Colonic mucosa (tissue), 4 donors: ENCODE data around the gene BTBD2. TPM values are rescaled to one million over a fixed set of nuclear protein-coding genes. Genes with fewer than 3 reads are reported as not detected.

Experiments used
- DNase-seq: peaks from one replicate; pipeline ENCODE4 v3.0.0-alpha.2; 2020
- H3K27ac ChIP-seq: fragments of 200-600 bp; one replicate; pipeline ENCODE4 v1.8.0; 2021
- H3K27me3 ChIP-seq: fragments of 200-600 bp; one replicate; pipeline ENCODE4 v1.8.0; 2021
- H3K36me3 ChIP-seq: fragments of 200-600 bp; one replicate; pipeline ENCODE4 v1.8.0; 2021
- H3K4me1 ChIP-seq: fragments of 200-600 bp; one replicate; pipeline ENCODE4 v1.8.0; 2021; ENCODE audit warnings: mild to moderate bottlenecking
- H3K4me3 ChIP-seq: fragments of 200-600 bp; one replicate; pipeline ENCODE4 v1.8.0; 2021
- H3K9ac ChIP-seq, 2 donors: one replicate each; pipeline ENCODE4 v1.7.0; 2013; ENCODE audit warnings: control low read depth in 2 of 2, low read depth in 2 of 2, low read length in 2 of 2
- H3K9me3 ChIP-seq: fragments of 200-600 bp; one replicate; pipeline ENCODE4 v1.8.0; 2021
- CTCF ChIP-seq: fragments of 200-600 bp; IDR thresholded peaks from one replicate; pipeline ENCODE4 v1.8.0; 2022; ENCODE audit warnings: antibody characterized with exemption, mild to moderate bottlenecking
- intact Hi-C: fragments of 100-400 bp; cut with DNase I; formaldehyde crosslinking; loops from one replicate; pipeline ENCODE4 v1.14.1; 2022
- total RNA-seq, 2 donors: library from RNA; stranded (reverse); fragmentation: NEBNext Ultra II Directional in 1 of 2; extraction: Animal tissue kit (Norgen Biotek cat#: 25700) in 1 of 2; gene quantifications; one replicate each; pipeline ENCODE4 v1.2.1, GENCODE V29; 2021
- donor health status: healthy.
- donor health status: DM: no; HTN: no; CAD: no.
- donor health status: DM: no; HTN: no; CAD: no.

The BTBD2 gene
- total RNA-seq, 2 donors from 2014 or later = 74.5 to 81.5 TPM

DNA sequence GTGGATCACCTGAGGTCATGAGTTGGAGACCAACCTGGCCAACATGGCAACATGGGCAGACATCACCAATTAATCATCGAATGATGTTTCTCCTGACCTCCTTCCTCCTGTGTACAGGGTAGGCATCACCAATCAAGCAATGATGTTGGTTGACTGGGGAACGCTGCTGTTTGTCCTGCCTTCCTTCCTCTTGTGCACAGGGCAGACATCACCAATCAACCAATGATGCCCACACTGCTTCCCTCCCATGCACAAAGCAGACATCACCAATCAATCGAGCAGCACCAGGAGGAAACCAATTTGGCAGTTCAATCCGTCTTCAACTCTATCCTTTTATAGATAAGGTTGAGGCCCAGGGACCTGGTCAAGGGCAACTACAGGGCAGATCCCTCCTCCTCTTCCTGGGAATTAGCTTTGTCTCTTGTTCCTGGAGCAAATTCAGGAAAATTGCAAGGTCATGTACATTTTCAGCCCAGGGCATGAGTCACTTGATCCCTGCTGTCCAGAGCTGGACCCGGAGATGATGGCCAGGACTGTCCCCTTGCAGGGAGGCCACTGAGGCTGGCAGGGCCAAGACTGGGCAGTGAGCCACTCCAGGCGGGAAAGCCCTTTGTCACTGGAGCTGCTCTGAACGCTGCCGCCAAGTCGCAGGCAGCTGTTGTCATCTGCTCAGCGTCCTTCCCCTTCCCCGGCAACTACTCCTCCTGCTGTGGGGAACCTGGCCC is 79.9 kb downstream of the BTBD2 start:
- no peak for TF ChIP-seq CTCF
- Histone ChIP-seq H3K4me1 (peaks cover 4% of the 10 kb centered on the region), H3K4me3 (no peak overlapping the region), H3K27me3 (no peaks in the 10 kb centered on the region), H3K9ac (no peak overlapping the region), H3K9me3 (no peaks in the 10 kb centered on the region), H3K27ac (no peak overlapping the region), H3K36me3 (no peaks in the 10 kb centered on the region)
- no peak for DNase-seq
- intact Hi-C loops = loop anchor here (10.0 kb wide), 2 partner anchors 79 to 139 kb away; partner anchors contain the start of gene BTBD2

Other genes starting within 250 kb of the BTBD2 start
- under 1 TPM; 0.15 to 0.42 TPM for gene ATP8B3, start 203.4 kb downstream of the BTBD2 start, total RNA-seq
- gene REXO1, start 167.2 kb downstream of the BTBD2 start, total RNA-seq = 10 to 100 TPM; 42.0 to 51.7 TPM
- gene KLF16, start 152.1 kb downstream of the BTBD2 start, total RNA-seq = 10 to 100 TPM; 31.1 to 34.8 TPM
- gene ABHD17A, start 130.2 kb downstream of the BTBD2 start, total RNA-seq = 10 to 100 TPM; 53.3 to 78.5 TPM
- gene ADAT3, start 110.3 kb downstream of the BTBD2 start, total RNA-seq = 10 to 100 TPM; 14.2 to 24.7 TPM
- 10 to 100 TPM; 57.4 to 91.8 TPM for gene SCAMP4, start 110.3 kb downstream of the BTBD2 start, total RNA-seq
- 10 to 100 TPM; 55.3 to 61.0 TPM for gene CSNK1G2, start 74.5 kb downstream of the BTBD2 start, total RNA-seq
- gene MKNK2, start 35.5 kb upstream of the BTBD2 start, total RNA-seq = 100 to 1,000 TPM; 358 to 589 TPM
- gene MOB3A, start 80.6 kb upstream of the BTBD2 start, total RNA-seq = 10 to 100 TPM; 40.0 to 40.5 TPM
- gene IZUMO4, start 81.2 kb upstream of the BTBD2 start, total RNA-seq = 1 to 10 TPM; 2.1 to 4.5 TPM
- 100 to 1,000 TPM; 105 to 137 TPM for gene AP3D1, start 135.9 kb upstream of the BTBD2 start, total RNA-seq
- gene DOT1L, start 148.2 kb upstream of the BTBD2 start, total RNA-seq = 10 to 100 TPM; 31.5 to 52.0 TPM
- gene PLEKHJ1, start 220.6 kb upstream of the BTBD2 start, total RNA-seq = 100 to 1,000 TPM; 176 to 238 TPM
- gene SF3A2, start 221.1 kb upstream of the BTBD2 start, total RNA-seq = 10 to 100 TPM; 60.9 to 99.8 TPM
- gene AMH, start 233.6 kb upstream of the BTBD2 start, total RNA-seq = 1 to 10 TPM in 1 of 2 donors, under 1 TPM in 1; 0.90 to 5.1 TPM
- 1 to 10 TPM in 1 of 2 donors, under 1 TPM in 1; 0.64 to 1.3 TPM for gene JSRP1, start 240.7 kb upstream of the BTBD2 start, total RNA-seq